ENCODE results near the gene RASA2.
"Not testable (repeated sequence)": the region's sequence is repeated elsewhere in the genome, so short reads cannot be mapped to it uniquely, and the experiment has no call there.

RASA2 gene

DNA sequence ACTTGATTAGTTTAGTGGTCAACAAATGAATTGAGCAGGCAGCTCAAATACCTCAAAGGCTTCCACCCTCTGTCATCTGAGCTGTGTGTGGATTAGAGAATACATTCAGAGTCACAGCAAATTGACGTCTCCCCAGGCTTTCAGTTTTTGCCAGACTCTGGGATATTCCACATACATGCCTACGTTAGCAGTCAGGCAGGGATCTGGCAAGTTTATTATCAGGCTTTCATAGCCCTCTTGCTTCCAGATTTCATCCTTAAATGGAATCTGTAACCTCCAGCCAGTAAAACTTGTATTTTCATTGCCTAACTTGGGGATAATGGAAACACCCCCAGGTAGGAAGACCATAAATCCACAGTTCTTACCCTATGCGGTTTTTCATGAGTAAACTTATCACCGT is 115.9 kb downstream of the RASA2 start:
- FAIRE-seq = no peak

DNA sequence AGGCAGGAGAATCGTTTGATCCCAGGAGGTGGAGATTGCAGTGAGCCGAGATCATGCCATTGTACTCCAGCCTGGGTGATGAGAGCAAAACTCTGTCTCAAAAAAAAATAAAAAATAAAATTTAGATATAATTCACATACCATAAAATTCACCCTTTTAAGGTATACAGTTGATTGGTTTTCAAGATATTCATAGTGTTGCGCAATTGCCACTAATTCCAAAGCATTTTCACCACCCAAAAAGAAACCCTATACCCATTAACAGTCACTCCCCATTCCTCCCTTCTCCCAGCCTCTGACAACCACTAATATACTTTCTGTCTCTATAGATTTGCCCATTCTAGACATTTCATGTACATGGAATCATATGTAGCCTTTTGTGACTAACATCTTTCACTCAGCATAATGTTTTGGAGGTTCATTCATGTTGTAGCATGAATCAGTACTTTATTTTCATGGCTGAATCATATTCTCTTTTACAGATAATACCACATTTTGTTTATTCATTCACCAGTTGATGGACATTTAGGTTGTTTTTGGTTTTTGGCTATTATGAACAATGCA is 116.7 kb downstream of the RASA2 start:
- no peak for FAIRE-seq

DNA sequence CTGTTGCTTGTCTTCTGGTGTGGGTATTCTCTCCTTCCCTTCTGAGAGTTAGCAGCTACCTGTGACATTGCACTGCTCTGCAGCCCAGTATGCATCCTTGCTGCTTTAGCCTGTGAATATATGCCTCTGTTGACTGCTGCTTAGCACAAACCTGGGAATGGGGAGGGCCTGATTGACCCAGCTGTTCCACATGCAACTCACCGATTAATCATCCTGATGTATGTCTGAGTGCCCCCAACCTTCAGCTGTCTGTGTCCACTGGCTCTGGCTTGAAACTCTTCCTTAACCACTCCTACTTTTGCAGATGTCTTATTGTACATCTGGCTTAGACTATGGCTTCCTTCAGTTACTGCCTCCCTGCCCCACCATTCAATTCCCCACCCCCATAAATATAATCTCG is 119.1 kb downstream of the RASA2 start:
- no peak for FAIRE-seq

DNA sequence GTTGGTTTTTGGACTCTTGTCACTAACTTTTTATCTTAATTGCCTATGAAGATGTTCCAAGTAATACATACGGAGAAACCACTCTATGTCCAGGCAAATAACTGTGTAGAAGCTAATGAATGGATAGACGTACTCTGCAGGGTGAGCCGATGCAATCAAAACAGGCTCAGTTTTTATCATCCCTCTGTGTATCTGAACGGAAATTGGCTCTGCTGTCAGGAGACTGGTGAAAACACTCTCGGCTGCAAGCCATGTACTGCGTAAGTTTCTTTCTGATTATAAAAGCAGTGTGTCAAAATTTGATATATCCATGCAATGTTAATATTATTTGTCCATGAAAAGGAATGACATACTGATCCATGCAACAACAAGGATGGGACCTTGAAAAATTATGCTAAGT is 121.6 kb downstream of the RASA2 start:
- FAIRE-seq = no peak

DNA sequence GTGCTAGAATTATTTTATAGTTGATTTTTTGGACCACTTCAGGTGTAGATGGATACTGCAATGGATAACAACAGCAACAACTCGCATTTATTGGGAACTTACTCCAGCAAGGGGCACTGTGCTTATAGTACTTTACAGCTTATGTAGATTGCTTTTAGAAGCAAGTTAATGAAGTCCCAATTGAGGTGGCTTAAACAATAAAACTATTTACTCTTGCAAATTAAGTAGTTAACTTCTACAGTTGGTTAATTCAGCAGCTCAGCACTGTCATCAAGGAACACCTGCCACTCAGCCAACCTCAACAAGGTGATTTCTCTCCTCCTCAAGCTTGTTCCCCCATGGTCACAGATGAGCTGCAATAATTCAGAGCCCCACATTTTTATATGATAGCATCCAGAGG is 124.1 kb downstream of the RASA2 start:
- FAIRE-seq = no peak

DNA sequence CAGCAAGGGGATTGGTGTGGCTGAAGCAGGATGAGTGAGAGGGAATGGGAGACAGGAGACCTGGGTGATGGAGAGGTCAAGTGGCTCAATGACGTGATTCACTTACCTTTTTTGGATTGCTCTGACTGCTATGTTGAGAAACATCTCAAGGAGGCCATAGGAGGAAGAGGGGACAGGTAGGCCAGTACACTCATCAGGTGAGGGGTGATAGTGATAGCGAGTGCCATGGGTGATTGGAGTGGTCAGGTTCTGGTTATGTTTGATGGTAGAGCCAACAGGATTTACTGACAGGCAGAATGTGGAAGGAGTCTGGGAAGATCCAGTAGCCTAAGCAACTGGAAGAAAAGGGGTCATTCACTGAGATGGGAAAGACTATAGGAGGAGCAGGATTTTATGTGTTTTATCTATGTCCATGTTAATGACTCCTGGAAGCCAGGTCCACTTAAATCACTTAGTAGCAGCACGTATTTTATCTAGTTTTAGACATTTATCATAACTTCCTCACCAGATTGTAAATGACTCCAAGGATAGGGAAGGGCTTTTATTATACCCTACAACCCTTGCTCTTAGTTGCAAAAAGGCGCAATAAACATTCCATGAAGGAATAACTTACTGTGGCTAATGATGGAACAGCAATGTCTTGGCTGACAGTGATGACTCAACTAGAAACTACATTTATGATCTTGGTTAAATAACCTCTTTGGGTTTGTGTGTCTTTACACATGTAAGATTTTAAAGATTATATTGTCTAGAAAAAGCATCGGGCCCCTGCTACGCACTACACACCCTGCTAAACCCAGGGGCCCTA is 131.5 kb downstream of the RASA2 start:
- no peak for FAIRE-seq

DNA sequence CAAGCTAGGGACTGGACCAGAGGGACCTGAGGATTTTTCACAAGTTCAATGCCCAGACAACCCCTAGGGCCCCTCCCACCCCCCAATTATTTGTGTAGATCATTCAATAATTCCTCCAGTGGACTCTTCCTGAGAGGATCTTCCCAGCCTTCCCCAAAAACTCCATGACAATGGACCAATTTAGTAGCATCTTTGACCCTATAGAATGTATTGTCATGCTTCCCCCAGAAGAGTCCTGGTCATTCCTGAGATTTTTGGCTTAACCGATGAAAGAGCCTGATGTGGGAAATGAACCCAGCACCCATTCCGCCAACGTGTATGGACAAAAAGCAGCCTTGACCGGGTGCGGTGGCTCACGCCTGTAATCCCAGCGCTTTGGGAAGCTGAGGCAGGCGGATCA is 132.1 kb downstream of the RASA2 start:
- FAIRE-seq = no peak

DNA sequence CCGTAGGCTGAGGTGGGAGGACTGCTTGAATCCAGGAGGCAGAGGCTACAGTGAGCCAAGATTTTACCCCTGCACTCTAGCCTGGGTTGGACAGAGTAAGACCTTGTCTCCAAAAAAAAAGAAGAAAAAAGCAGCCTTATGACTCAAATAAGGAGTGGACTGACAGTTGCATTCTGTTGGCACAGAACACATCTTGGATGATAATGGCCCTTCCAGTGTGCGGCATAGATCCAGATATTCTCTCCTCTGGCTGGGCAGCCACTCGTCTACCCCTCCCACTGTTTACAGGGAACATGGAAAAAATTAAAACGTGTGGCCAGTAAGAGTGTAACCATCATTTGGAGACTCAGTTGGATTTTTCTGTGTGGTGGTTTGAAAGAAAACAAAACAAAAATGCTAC is 132.6 kb downstream of the RASA2 start:
- FAIRE-seq = no peak

DNA sequence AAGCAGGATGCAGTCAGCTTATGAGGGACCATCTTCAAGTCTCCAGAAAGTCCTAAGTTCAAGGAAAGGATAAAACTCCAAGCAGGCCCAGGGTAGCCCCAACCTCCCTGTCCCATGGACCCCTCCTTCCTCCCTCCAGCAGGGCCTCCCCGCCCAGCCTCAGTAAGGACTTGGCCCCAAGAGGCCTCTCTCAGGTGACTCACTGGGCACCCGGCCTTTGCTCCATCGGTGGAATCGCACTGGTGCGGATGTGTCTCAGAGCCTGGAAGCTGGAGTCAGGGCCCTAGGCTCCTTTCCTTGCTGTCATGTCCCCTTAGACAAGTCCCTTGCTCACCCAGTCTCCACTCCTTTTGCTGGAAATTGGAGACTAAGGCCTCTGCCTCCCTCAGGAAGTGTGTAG is 136.9 kb downstream of the RASA2 start:
- no peak for FAIRE-seq

DNA sequence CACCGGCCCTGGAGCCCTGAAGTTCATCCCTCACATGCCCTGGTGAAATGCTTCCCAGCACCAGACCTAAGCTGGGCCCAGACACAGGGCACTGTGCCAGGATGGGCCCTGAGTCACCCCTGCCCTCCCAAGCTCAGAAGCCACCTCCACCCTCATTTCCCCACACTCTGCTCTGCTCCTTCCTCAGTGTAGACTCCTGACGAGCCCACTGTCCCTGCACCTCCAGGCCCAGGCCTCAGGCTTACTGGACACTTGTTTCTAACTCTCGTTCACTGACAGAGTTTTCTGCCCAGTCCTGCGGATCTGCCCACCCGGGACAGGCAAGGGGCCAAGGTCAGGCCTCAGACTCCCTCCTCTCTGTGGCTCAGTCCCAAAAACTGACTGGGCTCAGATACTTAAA is 138.7 kb downstream of the RASA2 start:
- no peak for FAIRE-seq

DNA sequence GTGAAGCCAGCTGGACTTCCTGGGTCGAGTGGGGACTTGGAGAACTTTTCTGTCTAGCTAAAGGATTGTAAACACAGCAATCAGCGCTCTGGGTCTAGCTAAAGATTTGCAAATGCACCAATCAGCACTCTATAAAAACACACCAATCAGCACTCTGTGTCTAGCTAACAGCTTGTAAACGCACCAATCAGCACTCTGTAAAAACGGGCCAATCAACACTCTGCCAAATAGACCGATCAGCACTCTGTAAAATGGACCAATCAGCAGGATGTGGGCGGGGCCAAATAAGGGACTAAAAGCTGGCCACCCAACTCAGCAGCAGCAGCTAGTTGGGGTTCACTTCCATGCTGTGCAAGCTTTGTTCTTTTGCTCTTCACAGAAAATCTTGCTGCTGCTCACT is 141.5 kb downstream of the RASA2 start:
- not testable (repeated sequence) for FAIRE-seq

DNA sequence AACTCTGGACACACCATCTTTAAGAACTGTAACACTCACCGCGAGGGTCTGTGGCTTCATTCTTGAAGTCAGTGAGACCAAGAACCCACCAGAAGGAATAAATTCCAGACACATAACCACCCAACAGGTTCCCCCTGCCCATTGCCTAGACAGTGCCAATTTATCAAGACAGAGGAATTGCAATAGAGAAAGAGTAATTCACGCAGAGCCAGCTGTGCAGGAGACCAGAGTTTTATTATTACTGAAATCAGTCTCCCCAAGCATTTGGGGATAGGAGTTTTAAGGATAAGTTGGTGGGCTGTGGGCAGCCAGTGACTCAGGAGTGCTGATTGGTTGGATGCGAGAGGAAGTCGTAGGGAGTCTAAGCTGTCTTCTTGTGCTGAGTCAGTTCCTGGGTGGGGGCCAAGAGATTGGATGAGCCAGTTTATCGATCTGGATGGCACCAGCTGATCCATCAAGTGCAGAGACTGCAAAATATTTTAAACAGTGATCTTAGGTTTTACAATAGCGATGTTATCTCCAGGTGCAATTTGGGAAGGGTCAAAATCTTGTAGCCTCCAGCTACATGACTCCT is 142.1 kb downstream of the RASA2 start:
- FAIRE-seq = not testable (repeated sequence)

DNA sequence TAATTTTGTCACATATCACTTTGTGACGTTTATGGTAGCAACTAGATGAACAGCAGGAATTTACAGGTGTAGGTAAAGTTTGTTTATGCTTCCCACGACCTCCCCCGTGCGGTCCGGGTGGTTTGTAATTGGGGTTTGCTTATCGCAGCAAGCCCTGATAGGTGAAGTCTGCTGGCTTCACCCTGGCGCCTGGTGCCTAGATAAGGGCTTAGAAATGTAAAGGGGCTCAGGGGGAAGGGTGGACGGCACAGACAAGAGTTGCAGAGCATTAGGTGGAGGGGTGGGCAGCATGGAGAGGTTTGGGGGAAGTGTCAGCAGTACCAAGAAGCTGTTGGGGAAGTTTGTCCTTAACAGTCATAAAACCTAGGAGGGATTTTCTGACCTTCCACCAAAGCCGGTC is 143.1 kb downstream of the RASA2 start:
- no peak for FAIRE-seq

DNA sequence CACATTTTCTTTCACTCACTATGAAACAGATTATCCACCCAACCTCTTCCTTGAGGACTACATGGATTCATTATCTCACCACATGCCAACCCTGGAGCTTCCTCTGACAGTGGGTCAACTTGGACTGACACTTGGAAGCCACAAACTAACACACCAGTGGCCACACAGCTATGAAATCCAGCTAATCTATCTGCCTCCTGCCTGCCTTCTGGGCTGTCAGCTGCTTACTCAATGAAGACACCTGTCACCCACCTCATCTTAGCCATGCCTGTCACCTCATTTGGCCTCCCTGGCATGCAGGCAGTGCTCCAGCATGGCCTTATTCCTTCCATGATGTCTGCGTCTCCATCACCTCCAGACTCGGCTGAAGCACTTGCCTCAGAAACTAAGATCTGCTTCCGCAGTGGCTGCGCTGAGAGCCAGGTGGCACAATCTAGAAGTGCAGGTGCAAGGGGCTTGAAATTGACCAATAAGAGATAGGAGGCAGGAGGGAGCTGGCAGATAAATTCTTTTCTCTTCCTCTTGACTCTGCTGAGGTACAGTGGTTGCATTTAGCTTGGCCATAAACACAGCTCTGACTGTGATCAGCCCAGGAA is 146.1 kb downstream of the RASA2 start:
- FAIRE-seq = no peak

DNA sequence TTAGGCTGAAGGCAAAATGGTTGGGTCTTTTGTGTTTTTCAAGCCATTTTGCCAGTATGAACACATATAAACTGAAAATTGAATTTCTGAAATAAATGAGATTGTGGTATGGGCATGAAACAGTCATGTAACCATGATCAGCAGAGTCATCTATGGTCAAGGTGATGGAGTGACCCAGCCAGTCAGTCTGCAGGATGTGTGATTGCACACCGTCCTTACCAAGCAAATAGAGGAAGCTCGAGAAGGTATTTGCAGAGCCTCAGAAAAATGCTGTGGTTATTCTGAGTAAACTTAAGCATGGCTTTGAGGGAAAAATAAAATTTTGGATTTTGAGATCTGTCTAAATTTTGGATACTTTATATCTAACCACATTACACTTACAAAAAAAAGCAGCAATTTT is 155.4 kb downstream of the RASA2 start:
- FAIRE-seq = no peak

DNA sequence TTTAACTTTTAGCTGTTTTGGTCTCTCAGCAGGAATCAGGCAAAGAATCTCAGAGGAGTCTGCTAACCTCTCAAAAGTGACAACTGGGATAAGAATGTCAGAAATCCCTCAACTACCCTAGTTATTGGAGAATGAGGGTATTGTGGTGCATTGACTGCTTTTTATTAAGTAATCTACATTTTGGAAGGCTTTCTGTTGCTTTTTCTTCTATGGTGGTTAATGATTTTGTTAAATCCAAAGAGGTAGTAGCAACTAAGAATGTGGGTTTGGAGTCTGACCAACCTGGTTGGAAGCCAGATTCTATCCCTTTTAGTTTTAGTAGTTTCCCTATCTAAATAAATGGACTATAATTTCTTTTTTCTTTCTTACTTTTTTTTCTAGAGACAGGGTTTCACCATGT is 156.6 kb downstream of the RASA2 start:
- FAIRE-seq = no peak

DNA sequence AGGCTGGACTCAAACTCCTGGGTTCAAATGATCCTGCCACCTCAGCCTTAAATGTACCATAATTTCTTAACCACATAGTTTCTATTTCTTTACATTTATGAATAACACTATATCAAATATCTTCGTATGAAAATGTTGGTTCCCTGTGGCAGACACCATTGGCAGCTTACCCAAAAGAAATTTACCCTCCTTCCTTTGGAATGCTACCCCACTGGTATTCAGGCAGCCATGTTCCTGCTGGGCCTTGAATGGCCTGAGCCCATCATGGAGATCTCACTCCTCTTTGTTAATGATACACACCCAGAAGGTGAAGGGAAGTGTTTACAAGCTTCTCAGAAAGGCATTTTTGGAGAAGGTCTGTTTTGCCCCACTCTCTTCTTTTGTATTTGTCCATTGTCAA is 157.0 kb downstream of the RASA2 start:
- FAIRE-seq = no peak

DNA sequence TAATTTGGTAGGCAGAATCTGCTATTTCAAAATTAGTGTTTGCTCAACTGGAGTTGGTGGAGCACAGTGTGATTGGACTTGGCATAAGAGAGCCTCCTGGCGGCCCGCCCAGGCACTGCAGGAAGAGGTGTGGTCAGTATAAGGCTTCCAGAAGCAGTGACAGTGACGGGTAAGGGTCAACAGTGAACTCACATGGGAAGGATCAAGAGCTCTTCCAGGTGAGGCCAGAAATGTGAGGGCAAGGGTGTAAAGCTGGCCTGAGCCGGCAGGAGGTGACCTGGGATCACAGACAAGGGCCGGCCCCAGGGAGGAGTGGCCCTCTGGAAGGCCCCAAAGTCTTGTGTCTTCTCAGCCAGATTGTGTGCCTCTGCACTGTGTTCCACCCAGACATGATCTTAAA is 158.1 kb downstream of the RASA2 start:
- FAIRE-seq = no peak

DNA sequence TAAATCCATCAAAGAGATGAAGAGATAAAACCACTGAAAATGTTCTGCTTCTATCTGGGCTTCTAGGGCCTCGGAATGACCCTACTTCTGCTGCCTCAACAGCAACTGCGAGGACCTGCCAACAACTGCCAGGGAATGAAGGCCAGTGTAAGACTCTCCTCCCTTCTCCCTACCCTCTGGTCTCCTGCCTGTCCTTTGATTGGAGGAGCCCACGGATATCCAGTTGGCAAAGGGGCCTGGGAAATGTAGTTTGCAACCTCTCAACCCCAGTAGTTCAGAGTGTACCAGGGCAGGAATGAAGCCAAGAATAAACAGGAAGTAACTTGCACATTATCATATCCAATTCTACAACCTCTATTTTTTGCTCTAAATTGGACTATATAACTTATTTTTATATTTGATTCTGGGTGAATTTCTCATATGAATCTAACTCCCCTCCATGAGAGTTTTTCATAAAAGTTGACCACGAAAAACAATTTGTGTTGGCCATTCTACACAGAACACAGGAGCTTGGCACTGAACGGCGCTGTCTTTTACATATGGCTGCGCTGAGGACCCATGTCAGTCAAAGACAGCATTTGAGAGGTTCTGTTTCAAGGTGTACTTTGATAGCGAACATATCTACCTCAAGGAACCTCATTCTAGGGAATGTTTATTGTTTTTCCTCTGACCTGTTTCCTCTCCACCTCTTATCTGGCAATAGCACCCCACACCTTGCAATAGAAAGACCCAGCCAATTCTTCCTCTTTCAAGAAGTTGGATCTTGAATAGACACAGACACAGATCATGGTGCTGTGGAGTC is 160.1 kb downstream of the RASA2 start:
- no peak for FAIRE-seq

DNA sequence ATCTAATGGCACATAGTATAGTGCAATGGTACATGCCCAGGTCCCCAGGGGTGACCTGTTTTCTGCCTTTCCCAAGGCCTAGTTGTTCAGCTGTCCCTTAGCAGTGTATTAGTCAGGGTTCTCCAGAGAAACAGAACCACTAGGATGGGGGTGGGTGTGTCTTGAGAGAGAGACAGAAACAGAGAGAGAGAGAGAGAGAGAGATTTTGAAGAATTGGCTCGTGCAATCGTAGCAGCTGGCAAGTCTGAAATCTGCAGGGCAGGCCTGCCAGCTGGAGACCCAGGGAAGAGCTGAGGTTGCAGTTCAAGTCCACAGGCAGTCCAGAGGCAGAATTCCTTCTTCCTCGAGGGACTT is 160.7 kb downstream of the RASA2 start:
- FAIRE-seq = no peak

DNA sequence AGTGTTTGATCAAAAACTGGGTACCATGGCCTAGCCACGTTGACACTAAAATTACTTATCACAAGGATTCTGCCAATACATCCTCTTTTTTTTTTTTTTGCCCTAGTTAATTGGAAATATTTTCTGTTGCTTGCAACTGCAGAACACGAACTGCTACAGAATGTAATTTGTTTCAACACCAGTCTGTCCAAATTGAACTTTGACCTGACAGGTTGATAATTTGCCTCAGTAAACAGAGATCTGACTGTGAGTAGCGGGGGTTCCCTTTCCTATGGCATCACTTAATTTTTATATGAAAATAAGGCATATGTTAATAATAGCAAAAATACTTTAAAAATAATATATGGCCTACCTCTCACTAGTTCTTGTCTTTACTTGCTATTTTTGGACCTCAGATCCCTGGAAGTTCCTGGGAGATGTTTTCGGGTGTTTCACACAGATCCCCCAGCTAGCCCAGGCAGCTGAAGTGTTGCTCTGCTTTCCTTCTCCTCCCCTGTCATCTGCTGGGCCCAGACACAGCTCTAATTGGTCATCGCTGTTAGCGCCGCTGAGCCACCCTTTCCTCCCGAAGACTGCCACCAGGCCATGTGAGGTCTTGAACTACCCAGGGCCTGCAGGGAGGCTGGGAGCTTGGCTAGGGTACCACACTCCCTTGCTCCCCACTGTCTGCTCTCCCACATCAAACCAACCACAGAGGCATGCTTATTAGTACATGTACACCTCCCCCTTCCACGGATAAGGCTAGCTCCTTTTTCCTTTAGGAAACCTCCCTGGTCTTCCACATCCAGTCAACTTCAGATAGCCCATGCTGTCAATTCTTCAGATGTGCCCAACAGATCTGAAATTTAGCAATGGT is 161.5 kb downstream of the RASA2 start:
- no peak for FAIRE-seq

DNA sequence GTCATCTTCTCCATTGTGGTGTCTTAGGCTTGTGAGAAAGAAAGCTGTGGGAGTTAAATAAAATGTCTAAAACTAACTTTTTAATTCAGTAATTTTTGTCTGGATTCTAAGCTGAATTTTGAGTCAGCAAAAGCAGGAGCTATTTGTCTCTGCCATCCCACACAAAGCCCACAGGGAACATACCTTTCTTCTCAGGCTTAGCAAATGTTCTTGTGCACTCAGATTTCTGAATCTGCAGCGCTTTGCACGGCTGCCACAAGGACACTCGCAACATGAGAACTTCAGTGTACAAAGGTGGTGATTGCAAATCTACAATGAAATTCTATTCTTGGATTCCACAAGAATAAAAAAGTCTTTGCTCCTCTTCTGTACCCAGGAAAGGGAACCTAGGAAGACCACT is 163.0 kb downstream of the RASA2 start:
- no peak for FAIRE-seq

DNA sequence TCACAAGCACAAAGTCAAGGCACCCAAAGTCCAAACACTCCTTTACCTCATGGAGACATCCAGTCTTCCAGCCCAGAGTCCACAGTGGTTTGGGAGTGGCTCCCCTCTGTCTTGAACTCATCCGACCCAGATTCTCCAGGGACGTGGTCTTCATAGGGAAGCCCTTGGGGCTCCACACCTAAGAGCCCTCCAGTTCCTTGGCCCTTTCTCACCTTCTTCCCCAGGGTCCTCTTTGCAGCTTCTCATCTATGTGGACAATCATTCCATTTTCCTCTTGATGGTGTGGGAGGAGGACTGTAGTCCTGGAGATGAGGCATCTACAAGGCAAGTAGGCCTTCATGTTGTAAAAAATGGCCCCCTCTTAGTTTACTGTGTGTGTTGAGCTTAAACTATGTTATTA is 164.0 kb downstream of the RASA2 start:
- FAIRE-seq = no peak
